Measurements from ENCODE around the gene CHI3L1. TPM values are rescaled to one million over a fixed set of nuclear protein-coding genes. Genes with fewer than 3 reads are reported as not detected.

Gene CHI3L1
- total RNA-seq, 4 donors from 2014 or later, result 1.9 to 2.5 TPM; not detected in 2

- Histone ChIP-seq H3K9me3 (no peaks in the 10 kb centered on the region), H3K27me3 (no peaks in the 10 kb centered on the region), H3K4me3 (no peak overlapping the region), H3K36me3 (no peaks in the 10 kb centered on the region), H3K4me1 (no peaks in the 10 kb centered on the region), H3K27ac (no peak overlapping the region)
- TF ChIP-seq POLR2A (IDR thresholded peaks at IDR 0.05) (no peak), CTCF (IDR thresholded peaks at IDR 0.05) (no peak)
- DNase-seq, result no peak
Observed at GRCh38 chr1:203225071-203225470, 38.6 kb upstream of the CHI3L1 start.

- Histone ChIP-seq H3K36me3 (no peaks in the 10 kb centered on the region), H3K27ac (no peak overlapping the region), H3K9me3 (no peaks in the 10 kb centered on the region), H3K4me3 (no peak overlapping the region), H3K27me3 (no peaks in the 10 kb centered on the region), H3K4me1 (no peaks in the 10 kb centered on the region)
- DNase-seq, result no peak
- TF ChIP-seq POLR2A (IDR thresholded peaks at IDR 0.05) (no peak), CTCF (IDR thresholded peaks at IDR 0.05) (no peak)
Observed at GRCh38 chr1:203223012-203223775, 36.7 kb upstream of the CHI3L1 start.

- H3K9me3 ChIP-seq, result no peaks in the 10 kb centered on the region
- H3K36me3 ChIP-seq, result no peaks in the 10 kb centered on the region
- H3K4me3 ChIP-seq, result no peak overlapping the region
- H3K27ac ChIP-seq, result no peak overlapping the region
- TF ChIP-seq CTCF (IDR thresholded peaks at IDR 0.05), result no peak
- no peak for TF ChIP-seq POLR2A (IDR thresholded peaks at IDR 0.05)
- H3K27me3 ChIP-seq, result no peaks in the 10 kb centered on the region
- no peak for DNase-seq
- H3K4me1 ChIP-seq, result peaks cover 0 to 8% (median 0%) of the 10 kb centered on the region in 4 donors
Observed at GRCh38 chr1:203219934-203220333, 33.4 kb upstream of the CHI3L1 start.

DNA sequence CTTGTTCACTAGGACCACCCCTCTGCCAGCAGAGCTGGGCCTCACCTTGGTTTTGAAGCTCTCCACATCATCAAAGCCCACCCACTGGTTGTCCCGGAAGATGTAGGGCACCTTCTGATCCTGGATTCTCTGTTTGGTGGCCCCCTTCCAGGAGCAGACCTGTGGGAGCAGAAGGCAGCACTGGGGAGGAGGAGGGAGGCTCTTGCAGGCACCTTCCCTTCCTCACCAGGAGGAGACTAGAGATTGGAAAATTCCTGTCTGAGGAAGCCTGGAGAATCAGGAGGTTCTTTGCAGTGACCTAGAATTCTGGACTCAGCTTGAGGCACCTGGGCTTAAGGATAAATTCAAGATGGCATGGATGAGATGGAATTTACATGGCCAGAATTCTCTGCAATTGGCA is 32.7 kb upstream of the CHI3L1 start:
- Histone ChIP-seq H3K36me3 (no peaks in the 10 kb centered on the region), H3K4me1 (peaks cover 0 to 8% (median 0%) of the 10 kb centered on the region in 4 donors), H3K9me3 (no peaks in the 10 kb centered on the region), H3K4me3 (no peak overlapping the region), H3K27ac (no peak overlapping the region), H3K27me3 (no peaks in the 10 kb centered on the region)
- no peak for DNase-seq
- TF ChIP-seq POLR2A (IDR thresholded peaks at IDR 0.05) (no peak), CTCF (IDR thresholded peaks at IDR 0.05) (no peak)

DNA sequence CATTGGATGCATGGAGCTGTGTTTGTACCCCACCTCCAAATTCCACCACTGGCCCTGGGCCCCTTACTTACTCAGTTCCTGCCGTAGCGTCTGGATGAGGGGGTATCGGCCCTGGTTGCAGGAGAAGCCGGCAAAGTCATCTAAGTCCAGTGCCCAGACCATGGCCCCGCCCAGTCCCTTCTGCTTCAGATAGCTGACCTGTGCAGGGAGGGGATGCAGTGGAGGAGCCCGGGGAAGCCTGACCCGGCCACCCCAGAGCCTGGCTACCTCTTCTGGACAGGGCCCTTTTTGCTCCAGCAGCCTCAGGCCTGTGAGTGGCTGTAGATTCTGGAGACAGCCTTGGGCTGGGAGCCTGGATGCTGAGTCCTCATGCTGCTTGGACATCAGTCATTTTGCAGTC is 31.2 kb upstream of the CHI3L1 start:
- DNase-seq, result no peak
- no peaks in the 10 kb centered on the region for H3K27me3 ChIP-seq
- no peaks in the 10 kb centered on the region for H3K9me3 ChIP-seq
- H3K36me3 ChIP-seq, result no peaks in the 10 kb centered on the region
- TF ChIP-seq CTCF (IDR thresholded peaks at IDR 0.05), result no peak
- no peak for TF ChIP-seq POLR2A (IDR thresholded peaks at IDR 0.05)
- H3K4me3 ChIP-seq, result no peak overlapping the region
- H3K4me1 ChIP-seq, result peaks cover 0 to 8% (median 0%) of the 10 kb centered on the region in 4 donors
- no peak overlapping the region for H3K27ac ChIP-seq
